CD14-positive monocyte (primary cell): ENCODE data around the gene CIROP. TPM values are rescaled to one million over a fixed set of nuclear protein-coding genes. Genes with fewer than 3 reads are reported as not detected.

ENCODE experiments used
- DNase-seq, 3 donors: peaks; one replicate each; pipeline ENCODE4 v3.0.0-alpha.2; 2011 to 2022
- H2AFZ ChIP-seq: 2 replicates; pipeline ENCODE4 v1.6.0; 2012; ENCODE audit warnings: mild to moderate bottlenecking, low read depth, low read length, inconsistent platforms; ENCODE audit not compliant: insufficient read depth, poor library complexity, severe bottlenecking
- H3K27ac ChIP-seq, 2 donors: 1 replicate in 1 of 2; 2 replicates in 1 of 2; pipeline ENCODE4 v1.5.1; 2012 to 2013; ENCODE audit warnings: low read length in 2 of 2, control low read depth in 1 of 2, inconsistent platforms in 1 of 2, low read depth in 1 of 2, mild to moderate bottlenecking in 1 of 2
- H3K27me3 ChIP-seq, 2 donors: one replicate each; pipeline versions ENCODE4 v1.6.0 to v1.6.1; 2011 to 2013; ENCODE audit warnings: low read length in 2 of 2; ENCODE audit not compliant: control insufficient read depth in 2 of 2, insufficient read depth in 2 of 2
- H3K36me3 ChIP-seq, 2 donors: replicated peaks in 1 of 2; 1 replicate in 1 of 2; 2 replicates in 1 of 2; pipeline versions ENCODE4 v1.5.1 to v1.6.1; 2012 to 2013; ENCODE audit warnings: low read length in 2 of 2, control low read depth in 1 of 2, inconsistent platforms in 1 of 2, mild to moderate bottlenecking in 1 of 2; ENCODE audit not compliant: insufficient read depth in 2 of 2, control insufficient read depth in 1 of 2
- H3K4me1 ChIP-seq, 2 donors: 1 replicate in 1 of 2; 2 replicates in 1 of 2; pipeline versions ENCODE4 v1.5.1 to v1.6.1; 2012 to 2013; ENCODE audit warnings: low read length in 2 of 2, control low read depth in 1 of 2, inconsistent platforms in 1 of 2, mild to moderate bottlenecking in 1 of 2, moderate library complexity in 1 of 2; ENCODE audit not compliant: insufficient read depth in 2 of 2, control insufficient read depth in 1 of 2
- H3K4me2 ChIP-seq: replicated peaks from 2 replicates; pipeline ENCODE3; 2012; ENCODE audit warnings: low read length, moderate library complexity, mild to moderate bottlenecking; ENCODE audit not compliant: poor library complexity, severe bottlenecking; ENCODE audit errors: extremely low read depth
- H3K4me3 ChIP-seq, 3 experiments: fragments of 200-600 bp in 1 of 3; sonication (generic) in 1 of 3; replicated peaks in 1 of 3; 1 replicate in 2 of 3; 2 replicates in 1 of 3; pipeline ENCODE4 v1.5.1; 2011 to 2013; ENCODE audit warnings: low read length in 3 of 3, mild to moderate bottlenecking in 3 of 3, control low read depth in 2 of 3, low read depth in 2 of 3, inconsistent platforms in 1 of 3, moderate library complexity in 1 of 3
- H3K79me2 ChIP-seq: 2 replicates; pipeline ENCODE4 v1.6.0; 2012; ENCODE audit warnings: mild to moderate bottlenecking, control low read depth, inconsistent platforms, low read length, moderate library complexity; ENCODE audit not compliant: insufficient read depth
- H3K9ac ChIP-seq: 2 replicates; pipeline ENCODE4 v1.6.0; 2017; ENCODE audit warnings: low read length, mild to moderate bottlenecking; ENCODE audit not compliant: insufficient read depth, poor library complexity, severe bottlenecking
- H3K9me3 ChIP-seq, 2 donors: replicated peaks in 1 of 2; 1 replicate in 1 of 2; 2 replicates in 1 of 2; pipeline versions ENCODE4 v1.5.1 to v1.6.1; 2012 to 2013; ENCODE audit warnings: low read length in 2 of 2, control low read depth in 1 of 2; ENCODE audit not compliant: control insufficient read depth in 1 of 2, insufficient read depth in 1 of 2
- H4K20me1 ChIP-seq: 2 replicates; pipeline ENCODE4 v1.6.0; 2012; ENCODE audit warnings: mild to moderate bottlenecking, low read length, control low read depth, moderate library complexity; ENCODE audit not compliant: insufficient read depth
- H3K27ac Mint-ChIP-seq, 7 donors: one replicate each; pipeline ENCODE4 v1.8.0; 2020; ENCODE audit warnings: mild to moderate bottlenecking in 7 of 7, mixed read lengths in 7 of 7, moderate library complexity in 6 of 7, inconsistent platforms in 2 of 7
- H3K27me3 Mint-ChIP-seq, 3 donors: one replicate each; pipeline ENCODE4 v1.8.0; 2021 to 2022; ENCODE audit warnings: low read depth in 3 of 3, mild to moderate bottlenecking in 3 of 3, mixed read lengths in 3 of 3, moderate library complexity in 3 of 3, inconsistent platforms in 1 of 3
- H3K36me3 Mint-ChIP-seq, 2 donors: one replicate each; pipeline ENCODE4 v1.8.0; 2020; ENCODE audit warnings: mixed read lengths in 2 of 2, inconsistent platforms in 1 of 2, mild to moderate bottlenecking in 1 of 2
- H3K4me1 Mint-ChIP-seq: one replicate; pipeline ENCODE4 v1.8.0; 2020; ENCODE audit warnings: mild to moderate bottlenecking, mixed read lengths
- H3K4me3 Mint-ChIP-seq, 2 donors: one replicate each; pipeline ENCODE4 v1.8.0; 2020; ENCODE audit warnings: mild to moderate bottlenecking in 2 of 2, mixed read lengths in 2 of 2, moderate library complexity in 1 of 2
- H3K9me3 Mint-ChIP-seq, 7 donors: one replicate each; pipeline ENCODE4 v1.8.0; 2020 to 2022; ENCODE audit warnings: mixed read lengths in 7 of 7, mild to moderate bottlenecking in 6 of 7, moderate library complexity in 6 of 7, inconsistent platforms in 2 of 7
- CTCF ChIP-seq: fragments of 200-600 bp; IDR thresholded peaks from one replicate; pipeline ENCODE4 v1.8.0; 2022; ENCODE audit warnings: antibody characterized with exemption, mild to moderate bottlenecking
- WGBS: methylation state at CpG from one replicate; pipeline ENCODE4 v1.1.5; 2013; ENCODE audit warnings: missing lambda C conversion rate; ENCODE audit not compliant: insufficient coverage; 5-methylcytosine and 5-hydroxymethylcytosine counted together
- intact Hi-C, 2 donors: fragments of 100-400 bp; cut with micrococcal nuclease; formaldehyde crosslinking; loops; one replicate each; pipeline versions ENCODE4 v1.15.0 to v1.15.1; 2023
- polyA plus RNA-seq, 3 donors: library from polyadenylated mRNA; depleted of rRNA in 1 of 3; unstranded in 2 of 3; stranded (reverse) in 1 of 3; fragments of 300-500 nt in 2 of 3; fragments of >200 nt in 1 of 3; fragmentation: Illumina TruSeq in 2 of 3; gene quantifications; 1 replicate in 2 of 3; 2 replicates in 1 of 3; pipeline ENCODE4 v1.2.3, GENCODE V29; 2012 to 2021

The CIROP gene
- polyA plus RNA-seq, 3 donors: not detected

GRCh38 chr14:23114120-23114458 is 9.3 kb upstream of the CIROP start:
- Mint-ChIP-seq H3K4me1 (peaks cover 58% of the 10 kb centered on the region), H3K27me3 (peaks cover 0 to 4% (median 0%) of the 10 kb centered on the region in 3 donors), H3K27ac (peak overlapping the region in 2 of 7 donors; percentile 33 to 41), H3K4me3 (no peak overlapping the region), H3K36me3 (peaks cover 0 to 6% of the 10 kb centered on the region in 2 donors), H3K9me3 (no peaks in the 10 kb centered on the region)
- Histone ChIP-seq H3K4me2 (peak overlapping the region; percentile 38), H3K79me2 (peaks cover 29% of the 10 kb centered on the region), H4K20me1 (no peaks in the 10 kb centered on the region), H3K4me1 (peaks cover 55 to 76% of the 10 kb centered on the region in 2 donors), H3K36me3 (no peaks in the 10 kb centered on the region), H3K9me3 (no peaks in the 10 kb centered on the region), H3K27ac (no peak overlapping the region), H3K27me3 (no peaks in the 10 kb centered on the region), H3K9ac (no peak overlapping the region), H3K4me3 (peak overlapping the region in 1 of 3 experiments; percentile 10), H2AFZ (peak overlapping the region; percentile 43)
- DNase-seq: no peak
- intact Hi-C loops: loop anchor here in 1 of 2 donors (5.0 kb wide), 1 partner anchor 37 kb away; no protein-coding TSS in a partner anchor
- TF ChIP-seq CTCF: no peak
- WGBS: 100% methylated on average over 2 of the region's 5 CpGs

- TF ChIP-seq CTCF: no peak
- no peaks in the 10 kb centered on the region for H3K36me3 ChIP-seq
- peaks cover 24% of the 10 kb centered on the region for H3K79me2 ChIP-seq
- H3K4me2 ChIP-seq: peak overlapping the region; percentile 38
- peaks cover 53% of the 10 kb centered on the region for H3K4me1 Mint-ChIP-seq
- no peaks in the 10 kb centered on the region for H3K9me3 Mint-ChIP-seq
- peaks cover 0 to 6% of the 10 kb centered on the region in 2 donors for H3K36me3 Mint-ChIP-seq
- peak overlapping the region; percentile 48 to 55 for H3K4me3 Mint-ChIP-seq
- H3K9ac ChIP-seq: no peak overlapping the region
- peaks cover 50 to 70% of the 10 kb centered on the region in 2 donors for H3K4me1 ChIP-seq
- peak overlapping the region in 1 of 2 donors; percentile 13 for H3K27ac ChIP-seq
- H3K9me3 ChIP-seq: no peaks in the 10 kb centered on the region
- H3K4me3 ChIP-seq: peak overlapping the region in 1 of 3 experiments; percentile 10
- intact Hi-C loops: loop anchor here in 1 of 2 donors (5.0 kb wide), 1 partner anchor 36 kb away; no protein-coding TSS in a partner anchor
- no peaks in the 10 kb centered on the region for H3K27me3 ChIP-seq
- H2AFZ ChIP-seq: peak overlapping the region; percentile 43
- DNase-seq: no peak
- H3K27ac Mint-ChIP-seq: peak overlapping the region in 5 of 7 donors; percentile 33 to 63 (median 53)
- WGBS: 20% methylated on average over 2 of the region's 10 CpGs
- H4K20me1 ChIP-seq: no peaks in the 10 kb centered on the region
- H3K27me3 Mint-ChIP-seq: peaks cover 0 to 4% (median 0%) of the 10 kb centered on the region in 3 donors
These were observed 8.8 kb upstream of the CIROP start for GRCh38 chr14:23113431-23114119.
